RKO (cell line): ENCODE results near the gene ACTRT2.

ENCODE experiments used
- DNase-seq: peaks from one replicate; pipeline ENCODE4 v3.0.0-alpha.2; 2016; ENCODE audit warnings: low spot score

ACTRT2 gene

GRCh38 chr1:3069491-3070308, 48.4 kb downstream of the ACTRT2 start:
- peak; percentile 72 for DNase-seq

- DNase-seq: no peak
These were observed 49.0 kb downstream of the ACTRT2 start for GRCh38 chr1:3070309-3070643.

DNA sequence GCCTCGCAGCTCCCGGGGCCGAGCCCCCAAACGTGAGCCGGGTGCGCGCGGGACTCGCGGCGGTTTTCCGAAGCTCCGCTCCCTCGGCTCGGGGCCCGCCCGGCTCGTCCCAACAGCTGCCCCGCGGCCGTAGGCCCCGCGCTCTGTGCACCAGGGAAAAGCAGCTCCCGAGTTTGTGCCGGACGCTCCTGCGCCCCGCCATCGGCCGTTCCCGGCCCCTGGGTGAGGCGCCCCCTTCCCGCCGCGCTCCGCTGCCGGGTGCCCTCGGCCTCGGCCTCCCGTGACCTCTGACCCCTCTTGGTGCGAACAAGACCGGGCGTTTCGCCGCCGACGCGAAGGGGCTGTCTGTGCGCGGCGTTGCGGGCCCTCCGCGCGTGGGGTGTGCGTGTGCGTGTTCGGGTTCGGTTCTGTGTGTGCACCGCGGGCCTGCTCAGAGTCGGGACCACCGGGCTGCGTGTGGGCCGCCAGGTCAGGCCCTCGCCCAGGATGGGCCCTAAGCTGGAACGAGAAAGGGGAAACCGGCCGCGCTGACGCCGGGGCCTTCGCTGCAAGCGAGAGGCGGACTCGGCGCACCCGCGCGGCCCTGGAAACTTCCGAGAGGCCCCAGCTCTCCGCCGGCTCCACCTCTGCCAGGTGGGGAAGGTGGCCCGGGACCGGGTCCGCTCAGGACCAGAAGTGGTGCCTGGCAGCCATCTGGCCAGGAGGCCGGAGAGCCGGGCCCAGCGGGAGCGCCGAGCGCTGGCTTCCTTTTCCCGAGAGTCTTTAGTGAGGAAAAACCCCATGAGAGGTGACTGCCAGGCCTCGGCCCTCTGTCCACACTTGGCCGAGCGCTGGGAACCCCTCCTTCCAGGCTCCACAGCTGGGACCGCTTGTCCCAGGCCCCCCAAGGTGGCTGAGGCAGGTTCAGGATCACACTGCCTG, 49.6 kb downstream of the ACTRT2 start:
- DNase-seq: peak; percentile 43

GRCh38 chr1:3071565-3072390, 50.5 kb downstream of the ACTRT2 start:
- no peak for DNase-seq
